HG03159 (cell line): ENCODE results near the gene SHOX.
"Not testable (repeated sequence)": the region's sequence is repeated elsewhere in the genome, so short reads cannot be mapped to it uniquely, and the experiment has no call there.

Experiments
- ATAC-seq: cut with Tn5 transposase; IDR thresholded peaks from one replicate; pipeline ENCODE4 v1.9.1; 2021; ENCODE audit warnings: mild to moderate bottlenecking, moderate library complexity; ENCODE audit not compliant: unreplicated experiment

The SHOX gene

GRCh38 chrX:636981-637659, 6.5 kb downstream of the SHOX start:
- no peak for ATAC-seq

GRCh38 chrX:637660-638481, 7.3 kb downstream of the SHOX start:
- ATAC-seq = no peak

- no peak for ATAC-seq
These were observed 8.0 kb downstream of the SHOX start for GRCh38 chrX:638482-639131.

- ATAC-seq = no peak
These were observed 8.6 kb downstream of the SHOX start for GRCh38 chrX:639151-639550.

- ATAC-seq = no peak
These were observed 10.1 kb downstream of the SHOX start for GRCh38 chrX:640641-641040.

GRCh38 chrX:641671-642435, 11.3 kb downstream of the SHOX start:
- no peak for ATAC-seq

- ATAC-seq = no peak
These were observed 12.0 kb downstream of the SHOX start for GRCh38 chrX:642436-643240.

- ATAC-seq = no peak
These were observed 12.6 kb downstream of the SHOX start for GRCh38 chrX:643241-643595.

GRCh38 chrX:643911-644303, 13.3 kb downstream of the SHOX start:
- no peak for ATAC-seq

- no peak for ATAC-seq
These were observed 14.0 kb downstream of the SHOX start for GRCh38 chrX:644304-645281.

- no peak for ATAC-seq
These were observed 15.6 kb downstream of the SHOX start for GRCh38 chrX:646228-646495.

- ATAC-seq = no peak
These were observed 16.2 kb downstream of the SHOX start for GRCh38 chrX:646796-647195.

- ATAC-seq = no peak
These were observed 18.6 kb downstream of the SHOX start for GRCh38 chrX:649166-649565.

GRCh38 chrX:650324-650723, 19.7 kb downstream of the SHOX start:
- no peak for ATAC-seq

- no peak for ATAC-seq
These were observed 20.2 kb downstream of the SHOX start for GRCh38 chrX:650811-651210.

GRCh38 chrX:651922-652321, 21.3 kb downstream of the SHOX start:
- ATAC-seq = not testable (repeated sequence)

- ATAC-seq = no peak
These were observed 21.8 kb downstream of the SHOX start for GRCh38 chrX:652341-652741.

GRCh38 chrX:653306-653705, 22.7 kb downstream of the SHOX start:
- ATAC-seq = no peak

GRCh38 chrX:661154-661553, 30.6 kb downstream of the SHOX start:
- ATAC-seq = no peak

- ATAC-seq = no peak
These were observed 31.5 kb downstream of the SHOX start for GRCh38 chrX:662126-662525.
